Spleen (tissue), 13 donors: ENCODE results near the gene BNIP3. TPM values are rescaled to one million over a fixed set of nuclear protein-coding genes. Genes with fewer than 3 reads are reported as not detected.
A peak's percentile ranks its signal among the peaks of the same experiment; 100 is the strongest.

Experiments
- DNase-seq: peaks from one replicate; pipeline ENCODE4 v3.0.0-alpha.2; 2020
- H3K27ac ChIP-seq, 8 donors: fragments of 200-600 bp; sonication (generic) in 7 of 8; 1 replicate in 4 of 8; 2 replicates in 4 of 8; pipeline versions ENCODE4 v1.5.0 to v1.8.0; 2016 to 2021; ENCODE audit warnings: inconsistent platforms in 4 of 8, mild to moderate bottlenecking in 4 of 8, moderate library complexity in 1 of 8
- H3K27me3 ChIP-seq, 7 donors: fragments of 200-600 bp; sonication (generic) in 6 of 7; replicated peaks in 1 of 7; 1 replicate in 4 of 7; 2 replicates in 3 of 7; pipeline versions ENCODE4 v1.5.0 to v1.8.0; 2016 to 2021; ENCODE audit warnings: inconsistent platforms in 3 of 7, mild to moderate bottlenecking in 1 of 7
- H3K36me3 ChIP-seq, 6 donors: fragments of 200-600 bp; sonication (generic) in 5 of 6; 1 replicate in 4 of 6; 2 replicates in 2 of 6; pipeline versions ENCODE4 v1.5.0 to v1.8.0; 2016 to 2021; ENCODE audit warnings: inconsistent platforms in 2 of 6
- H3K4me1 ChIP-seq, 6 donors: fragments of 200-600 bp; sonication (generic) in 5 of 6; 1 replicate in 3 of 6; 2 replicates in 3 of 6; pipeline versions ENCODE4 v1.5.0 to v1.8.0; 2016 to 2021; ENCODE audit warnings: inconsistent platforms in 3 of 6
- H3K4me3 ChIP-seq, 8 donors: fragments of 200-600 bp; sonication (generic) in 7 of 8; 1 replicate in 4 of 8; 2 replicates in 4 of 8; pipeline versions ENCODE4 v1.5.0 to v1.8.0; 2016 to 2021; ENCODE audit warnings: inconsistent platforms in 4 of 8, mild to moderate bottlenecking in 4 of 8, moderate library complexity in 2 of 8
- H3K9me3 ChIP-seq, 8 donors: fragments of 200-600 bp; sonication (generic) in 7 of 8; 1 replicate in 4 of 8; 2 replicates in 4 of 8; pipeline versions ENCODE4 v1.5.0 to v1.8.0; 2016 to 2021; ENCODE audit warnings: inconsistent platforms in 4 of 8
- CTCF ChIP-seq, 11 experiments: fragments of 200-600 bp in 7 of 11; fragments of 450-650 bp in 4 of 11; sonication (generic) in 4 of 11; IDR thresholded peaks in 8 of 11; conservative IDR thresholded peaks in 3 of 11; 1 replicate in 7 of 11; 2 replicates in 4 of 11; pipeline versions ENCODE4 v1.4.0 to v1.8.0; 2016 to 2021; ENCODE audit warnings: antibody characterized with exemption in 11 of 11, inconsistent platforms in 4 of 11, mild to moderate bottlenecking in 1 of 11
- POLR2A ChIP-seq, 3 donors: fragments of 450-650 bp; IDR thresholded peaks; one replicate each; pipeline ENCODE4 v1.5.1; 2017; ENCODE audit warnings: antibody characterized with exemption in 3 of 3, mild to moderate bottlenecking in 1 of 3
- POLR2AphosphoS5 ChIP-seq, 3 donors: sonication (generic); formaldehyde crosslinking; IDR thresholded peaks; one replicate each; pipeline ENCODE4 v1.5.1; 2017; ENCODE audit warnings: antibody characterized with exemption in 3 of 3
- WGBS, 5 donors: extraction: QIAGEN DNeasy Blood & Tissue Kit in 3 of 5; methylation state at CpG; one replicate each; pipeline versions ENCODE4 v1.1.5 to v1.1.7; 2013 to 2018; 5-methylcytosine and 5-hydroxymethylcytosine counted together
- intact Hi-C: fragments of 100-400 bp; cut with DNase I; formaldehyde crosslinking; loops from one replicate; pipeline ENCODE4 v1.15.0; 2023; ENCODE audit warnings: low total_unique reads
- long read RNA-seq, 2 donors: transcript quantifications; one replicate each; lab custom pipeline, GENCODE V29; 2026
- polyA plus RNA-seq, 3 donors: library from polyadenylated mRNA; stranded (reverse); fragments of 200-250 nt; gene quantifications; one replicate each; pipeline ENCODE4 v1.2.1, GENCODE V29; 2013
- total RNA-seq, 7 donors: library from RNA; depleted of rRNA in 3 of 7; stranded (reverse); fragments of >200 nt in 3 of 7; fragmentation: NEBNext Ultra II Directional in 4 of 7; extraction: Animal tissue kit (Norgen Biotek cat#: 25700) in 4 of 7; gene quantifications; one replicate each; pipeline versions ENCODE4 v1.1.0 to v1.2.1, GENCODE V29; 2016 to 2021
- donor health status: healthy with polysubstance abuse.
- donor health status: DM: no; HTN: no; CAD: no; lungs with moderate emphysema.
- donor health status: DM: no; HTN: no; CAD: no.
- donor health status: Bipolar disorder and iron deficiency.
- donor health status: healthy.
- donor health status: DM: no; HTN: no; CAD: no.
- donor health status: DM: yes; HTN: yes; CAD: no.

BNIP3 gene
- 10 to 100 TPM; 13.9 to 42.6 (median 36.9) TPM for total RNA-seq
- 1 to 10 TPM; 4.2 to 8.4 (median 6.4) TPM for polyA plus RNA-seq
- long read RNA-seq, donor 1, transcript BNIP3-201 (6 exons, 2,861 nt): major isoform, 15 of 19 reads
- long read RNA-seq, donor 1, partial matches to known transcripts: 0 of 19 reads
- long read RNA-seq, donor 1, other reads (novel, unspliced or antisense): 0 of 19 reads
- long read RNA-seq, donor 2, transcript BNIP3-201 (6 exons, 2,861 nt): major isoform, 23 of 25 reads
- long read RNA-seq, donor 2, partial matches to known transcripts: 0 of 25 reads
- long read RNA-seq, donor 2, other reads (novel, unspliced or antisense): 0 of 25 reads

- intact Hi-C loops: no loop called here
- H3K9me3 ChIP-seq: no peaks in the 10 kb centered on the region
- peak; percentile 97 for DNase-seq
- H3K27ac ChIP-seq: peak within 1 kb of the TSS in 7 of 8 donors; percentile 16 to 80 (median 68)
- peaks cover 0 to 45% (median 31%) of the 10 kb centered on the region in 6 donors for H3K4me1 ChIP-seq
- 0 to 6% (median 1%) methylated on average over 3 to 100 of the region's 100 CpGs for WGBS, 5 donors
- peak within 1 kb of the TSS; percentile 53 to 94 (median 78) for H3K4me3 ChIP-seq
- no peaks in the 10 kb centered on the region for H3K36me3 ChIP-seq
- H3K27me3 ChIP-seq: peaks cover 0 to 28% (median 0%) of the 10 kb centered on the region in 7 donors
- TF ChIP-seq CTCF (IDR thresholded peaks at IDR 0.05 in 8 of 11, conservative IDR thresholded peaks at IDR 0.05 in 3 of 11) (peak in 1 of 11 experiments; percentile 11), POLR2AphosphoS5 (IDR thresholded peaks at IDR 0.05) (peak; percentile 89 to 95 (median 93)), POLR2A (IDR thresholded peaks at IDR 0.05) (peak in 1 of 3 donors; percentile 84)
These were observed at the start of gene BNIP3 for GRCh38 chr10:131981429-131982184. BNIP3 (minus strand) TSS chr10:131981923; CDS start chr10:131981806, 117 bp downstream.

GRCh38 chr10:132030898-132031463 lies 49.3 kb upstream of the BNIP3 start:
- H3K4me3 ChIP-seq: no peak overlapping the region
- H3K27me3 ChIP-seq: peaks cover 0 to 89% (median 17%) of the 10 kb centered on the region in 7 donors
- H3K9me3 ChIP-seq: no peaks in the 10 kb centered on the region
- intact Hi-C loops: no loop called here
- no peak overlapping the region for H3K27ac ChIP-seq
- 63 to 86% (median 75%) methylated on average over 12 of the region's 12 CpGs for WGBS, 5 donors
- no peaks in the 10 kb centered on the region for H3K36me3 ChIP-seq
- peaks cover 0 to 4% (median under 1%) of the 10 kb centered on the region in 6 donors for H3K4me1 ChIP-seq
- DNase-seq: no peak
- TF ChIP-seq POLR2A (IDR thresholded peaks at IDR 0.05) (no peak), POLR2AphosphoS5 (IDR thresholded peaks at IDR 0.05) (no peak), CTCF (IDR thresholded peaks at IDR 0.05 in 8 of 11, conservative IDR thresholded peaks at IDR 0.05 in 3 of 11) (no peak)

GRCh38 chr10:132028706-132029105 lies 47.0 kb upstream of the BNIP3 start:
- intact Hi-C loops: no loop called here
- 47 to 59% (median 54%) methylated on average over 6 of the region's 6 CpGs for WGBS, 5 donors
- Histone ChIP-seq H3K4me3 (no peak overlapping the region), H3K4me1 (peaks cover 0 to 3% (median under 1%) of the 10 kb centered on the region in 6 donors), H3K27ac (no peak overlapping the region), H3K9me3 (no peaks in the 10 kb centered on the region), H3K27me3 (peaks cover 0 to 89% (median 9%) of the 10 kb centered on the region in 7 donors), H3K36me3 (no peaks in the 10 kb centered on the region)
- DNase-seq: no peak
- TF ChIP-seq POLR2A (IDR thresholded peaks at IDR 0.05): no peak
- no peak for TF ChIP-seq CTCF (IDR thresholded peaks at IDR 0.05 in 8 of 11, conservative IDR thresholded peaks at IDR 0.05 in 3 of 11)
